IMR-90 (cell line): Measurements from ENCODE around the gene KRT6C. TPM values are rescaled to one million over a fixed set of nuclear protein-coding genes. Genes with fewer than 3 reads are reported as not detected.

Source experiments
- ATAC-seq: fragments of 200-7000 bp; cut with Tn5 transposase; 2 replicates; pipeline ENCODE4 v1.9.1; 2020; ENCODE audit warnings: low read depth, mild to moderate bottlenecking, moderate library complexity
- BruUV-seq: library from RNA; stranded (reverse); fragments of 400-500 nt; replicated peaks from 2 replicates; lab custom pipeline; 2021; lab: Mats Ljungman, UMichigan
- CTCF ChIA-PET: fragments of 300-600 bp; formaldehyde crosslinking; extraction: SDS; loops from one replicate; lab custom pipeline; 2021; ENCODE audit warnings: antibody characterized with exemption; lab: Yijun Ruan, JAX
- POLR2A ChIA-PET: fragments of 300-600 bp; sonication (Branson Sonifier 250); formaldehyde crosslinking; loops from one replicate; lab custom pipeline; 2022; ENCODE audit warnings: antibody characterized with exemption; ENCODE audit not compliant: unreplicated experiment; lab: Charles Lee
- DNase-seq: peaks from one replicate; pipeline ENCODE4 v3.0.0; 2013
- H2AFZ ChIP-seq: replicated peaks from 2 replicates; pipeline ENCODE3; 2013; ENCODE audit warnings: low read length, mild to moderate bottlenecking; ENCODE audit not compliant: poor library complexity
- H2AK5ac ChIP-seq: 2 replicates; pipeline ENCODE4 v1.6.1; 2013; ENCODE audit warnings: low read depth, low read length, inconsistent platforms
- H2AK9ac ChIP-seq: replicated peaks from 2 replicates; pipeline ENCODE3; 2013; ENCODE audit warnings: mild to moderate bottlenecking, low read depth, low read length, moderate library complexity; ENCODE audit not compliant: poor library complexity
- H2BK120ac ChIP-seq: 2 replicates; pipeline ENCODE4 v1.6.1; 2013; ENCODE audit warnings: low read depth, low read length, inconsistent platforms
- H2BK15ac ChIP-seq: 3 replicates; pipeline ENCODE4 v1.6.1; 2013; ENCODE audit warnings: low read depth, low read length, inconsistent platforms
- H2BK20ac ChIP-seq: 2 replicates; pipeline ENCODE4 v1.6.1; 2013; ENCODE audit warnings: low read depth, mild to moderate bottlenecking, inconsistent platforms, low read length, moderate library complexity
- H2BK5ac ChIP-seq: 2 replicates; pipeline ENCODE4 v1.6.1; 2013; ENCODE audit warnings: mild to moderate bottlenecking, low read depth, low read length, inconsistent platforms; ENCODE audit not compliant: poor library complexity, severe bottlenecking
- H3K14ac ChIP-seq: replicated peaks from 2 replicates; pipeline ENCODE4 v1.6.1; 2013; ENCODE audit warnings: low read depth, low read length, inconsistent platforms
- H3K18ac ChIP-seq: 2 replicates; pipeline ENCODE4 v1.6.1; 2013; ENCODE audit warnings: low read depth, low read length, control low read depth
- H3K23ac ChIP-seq: 2 replicates; pipeline ENCODE4 v1.6.1; 2013; ENCODE audit warnings: low read depth, low read length, inconsistent platforms
- H3K27ac ChIP-seq: 2 replicates; pipeline ENCODE4 v1.5.1; 2013; ENCODE audit warnings: mild to moderate bottlenecking, control low read depth, low read length; ENCODE audit not compliant: insufficient read depth
- H3K27me3 ChIP-seq: 2 replicates; pipeline ENCODE4 v1.6.1; 2013; ENCODE audit warnings: low read length; ENCODE audit not compliant: control insufficient read depth, insufficient read depth
- H3K36me3 ChIP-seq: 2 replicates; pipeline ENCODE4 v1.6.1; 2013; ENCODE audit warnings: low read length, mixed read lengths; ENCODE audit not compliant: control insufficient read depth, insufficient read depth
- H3K4ac ChIP-seq: 2 replicates; pipeline ENCODE4 v1.6.1; 2013; ENCODE audit warnings: low read depth, low read length, inconsistent platforms
- H3K4me1 ChIP-seq: 2 replicates; pipeline ENCODE4 v1.6.1; 2013; ENCODE audit warnings: low read length, mixed read lengths; ENCODE audit not compliant: control insufficient read depth, insufficient read depth
- H3K4me2 ChIP-seq: 2 replicates; pipeline ENCODE4 v1.6.1; 2013; ENCODE audit warnings: low read depth, mild to moderate bottlenecking, control low read depth, low read length, moderate library complexity
- H3K4me3 ChIP-seq: 2 replicates; pipeline ENCODE4 v1.5.1; 2013; ENCODE audit warnings: low read depth, mild to moderate bottlenecking, control low read depth, low read length, moderate library complexity; ENCODE audit not compliant: insufficient read depth
- H3K56ac ChIP-seq: 2 replicates; pipeline ENCODE4 v1.6.1; 2013; ENCODE audit warnings: low read length, inconsistent platforms; ENCODE audit not compliant: insufficient read depth; ENCODE audit errors: extremely low read depth
- H3K79me1 ChIP-seq, 2 experiments: 2 replicates each; pipeline ENCODE4 v1.6.1; 2013; ENCODE audit warnings: low read length in 2 of 2, inconsistent platforms in 1 of 2, low read depth in 1 of 2
- H3K9ac ChIP-seq: 2 replicates; pipeline ENCODE4 v1.6.1; 2013; ENCODE audit warnings: low read depth, low read length, control low read depth
- H3K9me1 ChIP-seq: 2 replicates; pipeline ENCODE4 v1.6.1; 2013; ENCODE audit warnings: low read length, inconsistent platforms; ENCODE audit not compliant: insufficient read depth
- H3K9me3 ChIP-seq: 2 replicates; pipeline ENCODE4 v1.6.1; 2013; ENCODE audit warnings: low read length; ENCODE audit not compliant: control insufficient read depth, insufficient read depth
- H4K20me1 ChIP-seq: 2 replicates; pipeline ENCODE4 v1.6.1; 2013; ENCODE audit warnings: low read length, inconsistent platforms; ENCODE audit not compliant: insufficient read depth
- H4K5ac ChIP-seq: 2 replicates; pipeline ENCODE4 v1.6.1; 2013; ENCODE audit warnings: mild to moderate bottlenecking, low read depth, low read length, control low read depth
- H4K8ac ChIP-seq, 2 experiments: 2 replicates each; pipeline ENCODE4 v1.6.1; 2013; ENCODE audit warnings: low read depth in 2 of 2, low read length in 2 of 2, control low read depth in 1 of 2, inconsistent platforms in 1 of 2
- H4K91ac ChIP-seq: 2 replicates; pipeline ENCODE4 v1.6.1; 2013; ENCODE audit warnings: low read depth, low read length, inconsistent platforms; ENCODE audit not compliant: insufficient read depth
- BHLHE40 ChIP-seq: fragments of 150-350 bp; IDR thresholded peaks from 2 replicates; pipeline ENCODE4 v1.6.1; 2016; ENCODE audit warnings: mild to moderate bottlenecking, low read depth, low read length
- CEBPB ChIP-seq: IDR thresholded peaks from 2 replicates; pipeline ENCODE4 v1.6.1; 2012; ENCODE audit warnings: low read depth, low read length, improper control_type of control experiment
- CHD1 ChIP-seq: IDR thresholded peaks from 2 replicates; pipeline ENCODE4 v1.6.1; 2012; ENCODE audit warnings: low read depth, low read length, improper control_type of control experiment
- CTCF ChIP-seq: conservative IDR thresholded peaks from 2 replicates; pipeline ENCODE4 v1.5.1; 2012; ENCODE audit warnings: mild to moderate bottlenecking, low read depth, low read length, improper control_type of control experiment
- ELK1 ChIP-seq: fragments of 150-350 bp; IDR thresholded peaks from 2 replicates; pipeline ENCODE4 v1.6.1; 2016; ENCODE audit warnings: low read depth, mild to moderate bottlenecking, low read length, moderate library complexity, borderline replicate concordance
- FOS ChIP-seq: fragments of 150-350 bp; IDR thresholded peaks from 2 replicates; pipeline ENCODE4 v1.6.1; 2016; ENCODE audit warnings: low read depth, low read length
- MXI1 ChIP-seq: IDR thresholded peaks from 2 replicates; pipeline ENCODE4 v1.6.1; 2012; ENCODE audit warnings: low read depth, mild to moderate bottlenecking, low read length, moderate library complexity, borderline replicate concordance
- NFE2L2 ChIP-seq: fragments of 150-350 bp; IDR thresholded peaks from 2 replicates; pipeline ENCODE4 v1.6.1; 2016; ENCODE audit warnings: low read depth, mild to moderate bottlenecking, low read length
- RAD21 ChIP-seq: IDR thresholded peaks from 2 replicates; pipeline ENCODE4 v1.6.1; 2012; ENCODE audit warnings: low read length, improper control_type of control experiment
- RCOR1 ChIP-seq: IDR thresholded peaks from 2 replicates; pipeline ENCODE4 v1.6.1; 2012; ENCODE audit warnings: mild to moderate bottlenecking, low read length, improper control_type of control experiment; ENCODE audit not compliant: insufficient replicate concordance
- WGBS, 2 experiments: methylation state at CpG; one replicate each; pipeline versions ENCODE4 v1.1.5 to v1.1.7; 2013; ENCODE audit warnings: missing lambda C conversion rate in 2 of 2; ENCODE audit not compliant: insufficient read length in 1 of 2; ENCODE audit errors: extremely low coverage in 2 of 2; 5-methylcytosine and 5-hydroxymethylcytosine counted together
- dilution Hi-C: fragments of 300-500 bp; cut with HindIII; formaldehyde crosslinking; loops from one replicate; pipeline ENCODE4 v1.14.3; 2018; ENCODE audit warnings: low sequenced_read_pairs; ENCODE audit not compliant: unreplicated experiment
- in situ Hi-C: fragments of 300-500 bp; cut with MboI; formaldehyde crosslinking; loops from 3 replicates; pipeline ENCODE4 v1.14.3; 2019; ENCODE audit warnings: low sequenced_read_pairs, inconsistent platforms, mixed read lengths
- intact Hi-C: fragments of 100-400 bp; cut with micrococcal nuclease; formaldehyde crosslinking; loops from 2 replicates; pipeline ENCODE4 v1.10.0; 2022
- polyA plus RNA-seq, 3 experiments: library from polyadenylated mRNA; depleted of rRNA; stranded (reverse); fragments of >200 nt; gene quantifications; 2 replicates each; pipeline ENCODE4 v1.2.3, GENCODE V29; 2012; ENCODE audit warnings: low replicate concordance in 1 of 3
- total RNA-seq: library from RNA; depleted of rRNA; stranded (reverse); fragments of >200 nt; gene quantifications from 2 replicates; pipeline ENCODE4 v1.2.3, GENCODE V29; 2012

KRT6C gene
- total and polyA plus RNA-seq, 2 of the 4 experiments (the other 2 are of a cell fraction): not detected

GRCh38 chr12:52514471-52515318 lies 41.1 kb upstream of the KRT6C start (continued):
- TF ChIP-seq CTCF (no peak), FOS (no peak)

GRCh38 chr12:52513736-52514135 lies 40.1 kb upstream of the KRT6C start:
- no peak overlapping the region for H4K8ac ChIP-seq
- 52% methylated on average over 6 of the region's 6 CpGs; no CpG with 5 or more reads in 1 of the 2 experiments for WGBS, 2 experiments
- no peaks in the 10 kb centered on the region for H4K20me1 ChIP-seq
- dilution Hi-C loops: no loop called here
- no peaks in the 10 kb centered on the region for H3K79me1 ChIP-seq
- H3K14ac ChIP-seq: no peak overlapping the region
- ChIA-PET CTCF (no interaction called here), POLR2A (no interaction called here)
- no peaks in the 10 kb centered on the region for H3K9me1 ChIP-seq
- no peak overlapping the region for H4K91ac ChIP-seq
- no peak overlapping the region for H3K56ac ChIP-seq
- no peak for ATAC-seq
- no peak overlapping the region for H3K9ac ChIP-seq
- peaks cover 19% of the 10 kb centered on the region for H3K27me3 ChIP-seq
- no peak overlapping the region for H3K4me2 ChIP-seq
- H3K4me3 ChIP-seq: no peak overlapping the region
- no peak overlapping the region for H2AK5ac ChIP-seq
- intact Hi-C loops: no loop called here
- no peak overlapping the region for H2BK15ac ChIP-seq
- H3K18ac ChIP-seq: no peak overlapping the region
- no peak overlapping the region for H4K5ac ChIP-seq
- H2AK9ac ChIP-seq: no peak overlapping the region
- in situ Hi-C loops: no loop called here
- H2BK5ac ChIP-seq: no peak overlapping the region
- no peak overlapping the region for H2AFZ ChIP-seq
- no TSS peak for BruUV-seq
- no peak overlapping the region for H2BK120ac ChIP-seq
- no peak overlapping the region for H3K4ac ChIP-seq
- no peak overlapping the region for H2BK20ac ChIP-seq
- H3K36me3 ChIP-seq: no peaks in the 10 kb centered on the region
- H3K9me3 ChIP-seq: no peaks in the 10 kb centered on the region
- no peaks in the 10 kb centered on the region for H3K4me1 ChIP-seq
- no peak overlapping the region for H3K27ac ChIP-seq
- H3K23ac ChIP-seq: no peak overlapping the region
- DNase-seq: no peak
- TF ChIP-seq CHD1: no peak
- no peak for TF ChIP-seq RAD21
- no peak for TF ChIP-seq ELK1
- TF ChIP-seq MXI1: no peak
- no peak for TF ChIP-seq BHLHE40
- no peak for TF ChIP-seq NFE2L2
- no peak for TF ChIP-seq FOS
- no peak for TF ChIP-seq CTCF
- TF ChIP-seq RCOR1: no peak
- no peak for TF ChIP-seq CEBPB
